Measurements from ENCODE around the gene C2orf92.

Gene C2orf92

GRCh38 chr2:97749581-97749980, 80.1 kb downstream of the C2orf92 start:
- no peak for DNase-seq

- no peak for DNase-seq
These were observed 80.5 kb downstream of the C2orf92 start for GRCh38 chr2:97750017-97750416.

GRCh38 chr2:97751752-97752151, 82.2 kb downstream of the C2orf92 start:
- DNase-seq = no peak

Data from NCI-H82 (cell line).